Calu3 (cell line): ENCODE data around the gene S100A7A. TPM values are rescaled to one million over a fixed set of nuclear protein-coding genes. Genes with fewer than 3 reads are reported as not detected.
A peak's percentile ranks its signal among the peaks of the same experiment; 100 is the strongest.

Source experiments
- BruUV-seq: library from RNA; stranded (reverse); fragments of 400-500 nt; replicated peaks from 2 replicates; lab custom pipeline; 2021; lab: Mats Ljungman, UMichigan
- CTCF ChIA-PET: fragments of 300-600 bp; sonication (Branson Sonifier 250); formaldehyde crosslinking; loops from one replicate; lab custom pipeline; 2022; ENCODE audit warnings: antibody characterized with exemption; lab: Charles Lee
- DNase-seq: peaks from one replicate; pipeline ENCODE4 v3.0.0; 2022
- H3K27ac Mint-ChIP-seq: one replicate; pipeline ENCODE4 v1.8.0; 2022; ENCODE audit warnings: mixed read lengths; ENCODE audit not compliant: unreplicated experiment
- H3K27me3 Mint-ChIP-seq: one replicate; pipeline ENCODE4 v1.8.0; 2022; ENCODE audit warnings: mixed read lengths; ENCODE audit not compliant: unreplicated experiment
- H3K36me3 Mint-ChIP-seq: one replicate; pipeline ENCODE4 v1.8.0; 2022; ENCODE audit warnings: mild to moderate bottlenecking, moderate library complexity, mixed read lengths; ENCODE audit not compliant: insufficient read depth, unreplicated experiment
- H3K4me1 Mint-ChIP-seq: one replicate; pipeline ENCODE4 v1.8.0; 2022; ENCODE audit warnings: mild to moderate bottlenecking, low read depth, mixed read lengths; ENCODE audit not compliant: unreplicated experiment
- H3K4me3 Mint-ChIP-seq: one replicate; pipeline ENCODE4 v1.8.0; 2022; ENCODE audit warnings: mild to moderate bottlenecking, low read depth, moderate library complexity, mixed read lengths; ENCODE audit not compliant: unreplicated experiment
- H3K9me3 Mint-ChIP-seq: one replicate; pipeline ENCODE4 v1.8.0; 2022; ENCODE audit warnings: low read depth, mixed read lengths; ENCODE audit not compliant: unreplicated experiment
- CTCF ChIP-seq: fragments of 200-600 bp; IDR thresholded peaks from one replicate; pipeline ENCODE4 v1.8.0; 2022; ENCODE audit warnings: antibody characterized with exemption; ENCODE audit not compliant: unreplicated experiment
- intact Hi-C: fragments of 100-400 bp; cut with micrococcal nuclease; formaldehyde crosslinking; loops from one replicate; pipeline ENCODE4 v1.10.0; 2022; ENCODE audit not compliant: unreplicated experiment
- total RNA-seq: library from RNA; stranded (reverse); gene quantifications from 2 replicates; pipeline ENCODE4 v1.2.3, GENCODE V29; 2022

Gene S100A7A
- total RNA-seq, 1 experiment from 2014 or later: not detected

GRCh38 chr1:153390938-153391710 is 25.2 kb upstream of the S100A7A start, which contains the start of gene S100A8:
TSS of gene S100A8 (minus strand) at chr1:153391073. CDS start at chr1:153390535, 538 bp downstream.
- no peak for DNase-seq
- no peaks in the 10 kb centered on the region for H3K9me3 Mint-ChIP-seq
- CTCF ChIA-PET: no interaction called here
- H3K36me3 Mint-ChIP-seq: no peaks in the 10 kb centered on the region
- no peak within 1 kb of the TSS for H3K27ac Mint-ChIP-seq
- TF ChIP-seq CTCF: no peak
- intact Hi-C loops: no loop called here
- no TSS peak for BruUV-seq
- peaks cover 100% of the 10 kb centered on the region for H3K27me3 Mint-ChIP-seq
- no peak within 1 kb of the TSS for H3K4me3 Mint-ChIP-seq
- no peaks in the 10 kb centered on the region for H3K4me1 Mint-ChIP-seq

GRCh38 chr1:153392258-153392657 is 24.1 kb upstream of the S100A7A start:
- no peak overlapping the region for H3K4me3 Mint-ChIP-seq
- no TSS peak for BruUV-seq
- no peaks in the 10 kb centered on the region for H3K9me3 Mint-ChIP-seq
- CTCF ChIA-PET: no interaction called here
- peaks cover 100% of the 10 kb centered on the region for H3K27me3 Mint-ChIP-seq
- TF ChIP-seq CTCF: no peak
- H3K27ac Mint-ChIP-seq: no peak overlapping the region
- no peaks in the 10 kb centered on the region for H3K4me1 Mint-ChIP-seq
- no peaks in the 10 kb centered on the region for H3K36me3 Mint-ChIP-seq
- no peak for DNase-seq
- intact Hi-C loops: no loop called here

- no peak for DNase-seq
- intact Hi-C loops: no loop called here
- no TSS peak for BruUV-seq
- H3K27ac Mint-ChIP-seq: no peak overlapping the region
- no peak for TF ChIP-seq CTCF
- H3K4me1 Mint-ChIP-seq: no peaks in the 10 kb centered on the region
- CTCF ChIA-PET: no interaction called here
- no peak overlapping the region for H3K4me3 Mint-ChIP-seq
- H3K27me3 Mint-ChIP-seq: peaks cover 100% of the 10 kb centered on the region
- H3K36me3 Mint-ChIP-seq: no peaks in the 10 kb centered on the region
- no peaks in the 10 kb centered on the region for H3K9me3 Mint-ChIP-seq
These were observed 23.5 kb upstream of the S100A7A start for GRCh38 chr1:153392822-153393221.

GRCh38 chr1:153393926-153394325 is 22.4 kb upstream of the S100A7A start:
- H3K27ac Mint-ChIP-seq: no peak overlapping the region
- no peak for TF ChIP-seq CTCF
- no peaks in the 10 kb centered on the region for H3K36me3 Mint-ChIP-seq
- peak; percentile 7 for DNase-seq
- no TSS peak for BruUV-seq
- H3K9me3 Mint-ChIP-seq: no peaks in the 10 kb centered on the region
- CTCF ChIA-PET: no interaction called here
- intact Hi-C loops: no loop called here
- H3K4me3 Mint-ChIP-seq: no peak overlapping the region
- no peaks in the 10 kb centered on the region for H3K4me1 Mint-ChIP-seq
- peaks cover 100% of the 10 kb centered on the region for H3K27me3 Mint-ChIP-seq
